ENCODE data around the gene HDAC9. TPM values are rescaled to one million over a fixed set of nuclear protein-coding genes. Genes with fewer than 3 reads are reported as not detected.

The HDAC9 gene
- total RNA-seq, 1 experiment from 2014 or later = 4.3 TPM

- H4K20me1 ChIP-seq (ENCODE audit: insufficient read depth) = no peaks in the 10 kb centered on the region
- ChIA-PET POLR2A (no interaction called here), RAD21 (ENCODE audit: low non-redundant PET in 1 of 2, low total read pairs in 2 of 2, uncharacterized antibody in 2 of 2, unreplicated experiment in 2 of 2) (no interaction called here), CTCF (interaction anchor here (0.9 to 1.1 kb wide), 2 partner anchors 13 to 20 kb away, joined by 3 read pairs; no protein-coding TSS in a partner anchor)
- no peak overlapping the region for H3K9ac ChIP-seq (ENCODE audit: low read length)
- no peaks in the 10 kb centered on the region for H3K9me3 ChIP-seq (ENCODE audit: control insufficient read depth in 1 of 2, insufficient read depth in 1 of 2, low read depth in 1 of 2, low read length in 2 of 2)
- H3K4me1 ChIP-seq (ENCODE audit: control insufficient read depth in 1 of 2, insufficient read depth in 2 of 2, low read length in 2 of 2) = peaks cover 0 to 6% of the 10 kb centered on the region in 2 experiments; a peak in 1 of 4 replicates
- no peaks in the 10 kb centered on the region for H3K9me2 ChIP-seq (ENCODE audit: insufficient read depth)
- TF ChIP-seq, protein P1, sequence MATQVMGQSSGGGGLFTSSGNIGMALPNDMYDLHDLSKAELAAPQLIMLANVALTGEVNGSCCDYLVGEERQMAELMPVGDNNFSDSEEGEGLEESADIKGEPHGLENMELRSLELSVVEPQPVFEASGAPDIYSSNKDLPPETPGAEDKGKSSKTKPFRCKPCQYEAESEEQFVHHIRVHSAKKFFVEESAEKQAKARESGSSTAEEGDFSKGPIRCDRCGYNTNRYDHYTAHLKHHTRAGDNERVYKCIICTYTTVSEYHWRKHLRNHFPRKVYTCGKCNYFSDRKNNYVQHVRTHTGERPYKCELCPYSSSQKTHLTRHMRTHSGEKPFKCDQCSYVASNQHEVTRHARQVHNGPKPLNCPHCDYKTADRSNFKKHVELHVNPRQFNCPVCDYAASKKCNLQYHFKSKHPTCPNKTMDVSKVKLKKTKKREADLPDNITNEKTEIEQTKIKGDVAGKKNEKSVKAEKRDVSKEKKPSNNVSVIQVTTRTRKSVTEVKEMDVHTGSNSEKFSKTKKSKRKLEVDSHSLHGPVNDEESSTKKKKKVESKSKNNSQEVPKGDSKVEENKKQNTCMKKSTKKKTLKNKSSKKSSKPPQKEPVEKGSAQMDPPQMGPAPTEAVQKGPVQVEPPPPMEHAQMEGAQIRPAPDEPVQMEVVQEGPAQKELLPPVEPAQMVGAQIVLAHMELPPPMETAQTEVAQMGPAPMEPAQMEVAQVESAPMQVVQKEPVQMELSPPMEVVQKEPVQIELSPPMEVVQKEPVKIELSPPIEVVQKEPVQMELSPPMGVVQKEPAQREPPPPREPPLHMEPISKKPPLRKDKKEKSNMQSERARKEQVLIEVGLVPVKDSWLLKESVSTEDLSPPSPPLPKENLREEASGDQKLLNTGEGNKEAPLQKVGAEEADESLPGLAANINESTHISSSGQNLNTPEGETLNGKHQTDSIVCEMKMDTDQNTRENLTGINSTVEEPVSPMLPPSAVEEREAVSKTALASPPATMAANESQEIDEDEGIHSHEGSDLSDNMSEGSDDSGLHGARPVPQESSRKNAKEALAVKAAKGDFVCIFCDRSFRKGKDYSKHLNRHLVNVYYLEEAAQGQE (IDR thresholded peaks at IDR 0.05; ENCODE audit: low read depth) = no peak
- no peak for TF ChIP-seq RAD21 (IDR thresholded peaks at IDR 0.05; ENCODE audit: low read depth)
- no peak for TF ChIP-seq SIN3A (IDR thresholded peaks at IDR 0.05; ENCODE audit: low read depth)
- TF ChIP-seq ZBTB33 (IDR thresholded peaks at IDR 0.05; ENCODE audit: extremely low read depth, insufficient replicate concordance, low read length) = no peak
- TF ChIP-seq MAX (IDR thresholded peaks at IDR 0.05) = no peak
- TF ChIP-seq JUND (IDR thresholded peaks at IDR 0.05) = no peak
- TF ChIP-seq FOSL1 (IDR thresholded peaks at IDR 0.05; ENCODE audit: low read depth) = no peak
- H3K27ac ChIP-seq (ENCODE audit: low read depth, low read length) = no peak overlapping the region
- intact Hi-C loops (cut with micrococcal nuclease) = no loop called here
- H3K4me3 ChIP-seq (replicated peaks in 1 of 2; ENCODE audit: low read depth in 1 of 2, low read length in 2 of 2) = no peak overlapping the region
- H2AFZ ChIP-seq (ENCODE audit: low read depth, low read length, poor library complexity, severe bottlenecking) = no peak overlapping the region
- no peak overlapping the region for H3K4me2 ChIP-seq (ENCODE audit: low read length)
- no peaks in the 10 kb centered on the region for H3K79me2 ChIP-seq (ENCODE audit: insufficient read depth, low read length)
- DNase-seq (ENCODE audit: low read depth, low spot score) = no peak
- BruUV-seq (replicated peaks) = no TSS peak
- no peaks in the 10 kb centered on the region for H3K36me3 ChIP-seq (ENCODE audit: control insufficient read depth in 1 of 2, insufficient read depth in 2 of 2, low read length in 2 of 2)
- ATAC-seq = no peak
- no peaks in the 10 kb centered on the region for H3K27me3 ChIP-seq (ENCODE audit: insufficient read depth, low read length)
Observed at GRCh38 chr7:18886832-18887231, 391.3 kb downstream of the HDAC9 start.
